Fibroblast of the conjunctiva (primary cell): ENCODE measurements around the gene ALDH3B2.
"Not testable (repeated sequence)": the region's sequence is repeated elsewhere in the genome, so short reads cannot be mapped to it uniquely, and the experiment has no call there.

Experiments used
- DNase-seq: peaks from one replicate; pipeline ENCODE4 v3.0.0-alpha.2; 2010; ENCODE audit warnings: low read depth

Gene ALDH3B2

GRCh38 chr11:67674442-67674871 is at the start of gene ALDH3B2:
Gene ALDH3B2, minus strand, starts transcription at chr11:67674623. Its CDS starts 7,688 bp downstream, at chr11:67666935.
- DNase-seq = no peak

GRCh38 chr11:67723036-67723435 is 48.6 kb upstream of the ALDH3B2 start:
- not testable (repeated sequence) for DNase-seq

- not testable (repeated sequence) for DNase-seq
Observed at GRCh38 chr11:67716226-67716625, 41.8 kb upstream of the ALDH3B2 start.

- DNase-seq = not testable (repeated sequence)
Observed at GRCh38 chr11:67715801-67716200, 41.4 kb upstream of the ALDH3B2 start.

GRCh38 chr11:67713892-67714509 is 39.6 kb upstream of the ALDH3B2 start:
- not testable (repeated sequence) for DNase-seq

GRCh38 chr11:67711676-67712075 is 37.3 kb upstream of the ALDH3B2 start:
- not testable (repeated sequence) for DNase-seq

- DNase-seq = not testable (repeated sequence)
Observed at GRCh38 chr11:67711212-67711611, 36.8 kb upstream of the ALDH3B2 start.

GRCh38 chr11:67709806-67710205 is 35.4 kb upstream of the ALDH3B2 start:
- not testable (repeated sequence) for DNase-seq

- no peak for DNase-seq
Observed at GRCh38 chr11:67705264-67705663, 30.8 kb upstream of the ALDH3B2 start.

GRCh38 chr11:67704524-67704923 is 30.1 kb upstream of the ALDH3B2 start:
- DNase-seq = no peak

- not testable (repeated sequence) for DNase-seq
Observed at GRCh38 chr11:67703709-67704108, 29.3 kb upstream of the ALDH3B2 start.

GRCh38 chr11:67700548-67701262 is 26.3 kb upstream of the ALDH3B2 start:
- DNase-seq = no peak

GRCh38 chr11:67700141-67700540 is 25.7 kb upstream of the ALDH3B2 start:
- DNase-seq = no peak

GRCh38 chr11:67699521-67699920 is 25.1 kb upstream of the ALDH3B2 start:
- DNase-seq = no peak

GRCh38 chr11:67698247-67698646 is 23.8 kb upstream of the ALDH3B2 start:
- DNase-seq = no peak

- no peak for DNase-seq
Observed at GRCh38 chr11:67697846-67698245, 23.4 kb upstream of the ALDH3B2 start.

- no peak for DNase-seq
Observed at GRCh38 chr11:67696998-67697397, 22.6 kb upstream of the ALDH3B2 start.

- no peak for DNase-seq
Observed at GRCh38 chr11:67695606-67696005, 21.2 kb upstream of the ALDH3B2 start.

- DNase-seq = no peak
Observed at GRCh38 chr11:67694875-67695555, 20.6 kb upstream of the ALDH3B2 start.

GRCh38 chr11:67691149-67691548 is 16.7 kb upstream of the ALDH3B2 start:
- no peak for DNase-seq

GRCh38 chr11:67689178-67689577 is 14.8 kb upstream of the ALDH3B2 start:
- no peak for DNase-seq

GRCh38 chr11:67687986-67688385 is 13.6 kb upstream of the ALDH3B2 start:
- DNase-seq = no peak
